Stimulated activated naive CD8-positive, alpha-beta T cell treated with anti-CD3 and anti-CD28 coated beads, Interleukin-15, amount 100 ng/mL, for 72 hours (primary cell): ENCODE measurements around the gene ULBP1.
"Not testable (repeated sequence)": the region's sequence is repeated elsewhere in the genome, so short reads cannot be mapped to it uniquely, and the experiment has no call there.

Experiments
- ATAC-seq: fragments of 150-1000 bp; cut with Tn5 transposase; 2 replicates; pipeline ENCODE4 v1.10.0; 2021; ENCODE audit warnings: mild to moderate bottlenecking, moderate library complexity
- DNase-seq, 2 donors: peaks; one replicate each; pipeline ENCODE4 v3.0.0; 2021 to 2022
- H3K27ac Mint-ChIP-seq, 2 donors: one replicate each; pipeline ENCODE4 v1.8.0; 2022; ENCODE audit warnings: mild to moderate bottlenecking in 2 of 2, mixed read lengths in 2 of 2, moderate library complexity in 2 of 2
- H3K27me3 Mint-ChIP-seq: one replicate; pipeline ENCODE4 v1.8.0; 2022; ENCODE audit warnings: mixed read lengths
- H3K4me1 Mint-ChIP-seq: one replicate; pipeline ENCODE4 v1.8.0; 2022; ENCODE audit warnings: mild to moderate bottlenecking, mixed read lengths
- H3K4me3 Mint-ChIP-seq, 2 donors: one replicate each; pipeline ENCODE4 v1.8.0; 2022; ENCODE audit warnings: mild to moderate bottlenecking in 2 of 2, mixed read lengths in 2 of 2, moderate library complexity in 1 of 2
- H3K9me3 Mint-ChIP-seq, 2 donors: one replicate each; pipeline ENCODE4 v1.8.0; 2022; ENCODE audit warnings: mixed read lengths in 2 of 2

The ULBP1 gene

GRCh38 chr6:150013785-150014622 lies 50.3 kb downstream of the ULBP1 start:
- Mint-ChIP-seq H3K4me1 (peaks cover 31% of the 10 kb centered on the region), H3K4me3 (peak overlapping the region; percentile 34 to 76)

GRCh38 chr6:150014623-150015280 lies 51.0 kb downstream of the ULBP1 start:
- ATAC-seq = peak; percentile 24
- H3K9me3 Mint-ChIP-seq, H3K4me3 Mint-ChIP-seq, DNase-seq, H3K27ac Mint-ChIP-seq: not testable (repeated sequence)
- Mint-ChIP-seq H3K27me3 (peaks cover 85% of the 10 kb centered on the region), H3K4me1 (peaks cover 31% of the 10 kb centered on the region)

More at GRCh38 chr6:150013785-150014622, 50.3 kb downstream of the ULBP1 start:
- not testable (repeated sequence) for H3K27ac Mint-ChIP-seq, DNase-seq, H3K9me3 Mint-ChIP-seq
- peaks cover 87% of the 10 kb centered on the region for H3K27me3 Mint-ChIP-seq
- ATAC-seq = peak; percentile 36

- not testable (repeated sequence) for H3K27ac Mint-ChIP-seq, H3K9me3 Mint-ChIP-seq
- peaks cover 31% of the 10 kb centered on the region for H3K4me1 Mint-ChIP-seq
- H3K4me3 Mint-ChIP-seq = peak overlapping the region in 1 of 2 donors; percentile 64
- DNase-seq (peak; percentile 30 to 52), ATAC-seq (peak; percentile 80)
- peaks cover 82% of the 10 kb centered on the region for H3K27me3 Mint-ChIP-seq
These were observed 51.7 kb downstream of the ULBP1 start for GRCh38 chr6:150015281-150016001.

GRCh38 chr6:150016324-150017185 lies 52.8 kb downstream of the ULBP1 start:
- no peak overlapping the region for H3K4me3 Mint-ChIP-seq
- H3K27ac Mint-ChIP-seq = no peak overlapping the region
- peaks cover 31% of the 10 kb centered on the region for H3K4me1 Mint-ChIP-seq

GRCh38 chr6:150017186-150017521 lies 53.4 kb downstream of the ULBP1 start:
- H3K9me3 Mint-ChIP-seq, DNase-seq, H3K4me3 Mint-ChIP-seq, ATAC-seq, H3K27ac Mint-ChIP-seq: not testable (repeated sequence)
- Mint-ChIP-seq H3K27me3 (peaks cover 80% of the 10 kb centered on the region), H3K4me1 (peaks cover 31% of the 10 kb centered on the region)

More at GRCh38 chr6:150016324-150017185, 52.8 kb downstream of the ULBP1 start:
- Mint-ChIP-seq H3K27me3 (peaks cover 80% of the 10 kb centered on the region), H3K9me3 (no peaks in the 10 kb centered on the region)
- DNase-seq = peak; percentile 54 to 65
- ATAC-seq = peak; percentile 73

- DNase-seq (no peak), ATAC-seq (no peak)
- no peak overlapping the region for H3K27ac Mint-ChIP-seq
- peaks cover 67% of the 10 kb centered on the region for H3K27me3 Mint-ChIP-seq
- no peak overlapping the region for H3K4me3 Mint-ChIP-seq
- H3K9me3 Mint-ChIP-seq = no peaks in the 10 kb centered on the region
- H3K4me1 Mint-ChIP-seq = peaks cover 27% of the 10 kb centered on the region
These were observed 55.3 kb downstream of the ULBP1 start for GRCh38 chr6:150018846-150019580.

- peaks cover 71% of the 10 kb centered on the region for H3K27me3 Mint-ChIP-seq
- H3K4me3 Mint-ChIP-seq, ATAC-seq, DNase-seq, H3K27ac Mint-ChIP-seq, H3K9me3 Mint-ChIP-seq: not testable (repeated sequence)
- H3K4me1 Mint-ChIP-seq = peaks cover 23% of the 10 kb centered on the region
These were observed 58.1 kb downstream of the ULBP1 start for GRCh38 chr6:150021870-150022269.
